K562 (cell line): Measurements from ENCODE around the gene XPC. TPM values are rescaled to one million over a fixed set of nuclear protein-coding genes. Genes with fewer than 3 reads are reported as not detected.

Experiments
- ATAC-seq: fragments of 200-7000 bp; cut with Tn5 transposase; 3 replicates; pipeline ENCODE4 v1.9.1; 2020; ENCODE audit warnings: moderate library complexity
- BruUV-seq: library from RNA; stranded (reverse); fragments of 400-500 nt; replicated peaks from 2 replicates; lab custom pipeline; 2021; lab: Mats Ljungman, UMichigan
- CTCF ChIA-PET: fragments of 300-600 bp; formaldehyde crosslinking; extraction: SDS; loops from one replicate; lab custom pipeline; 2021; ENCODE audit warnings: low intra/inter-chr PET ratio; lab: Yijun Ruan, JAX
- POLR2A ChIA-PET: fragments of 300-600, 350-650 bp; sonication (Branson Sonifier 250); formaldehyde crosslinking; extraction: SDS; loops from one replicate; lab custom pipeline; 2021; ENCODE audit warnings: antibody characterized with exemption, inconsistent platforms; lab: Yijun Ruan, JAX
- DNase-seq, 4 experiments: peaks; one replicate each; pipeline versions ENCODE4 v3.0.0 to v3.0.0-alpha.2; 2011 to 2018; ENCODE audit warnings: low spot score in 3 of 4, mixed read lengths in 3 of 4; ENCODE audit errors: extremely low read depth in 1 of 4
- FAIRE-seq: peaks from 2 replicates; lab custom pipeline; 2011; peaks lifted over from hg19 to GRCh38; lab: Jason Lieb, UNC
- H2AFZ ChIP-seq: 2 replicates; pipeline ENCODE4 v1.6.0; 2011; ENCODE audit warnings: low read depth, low read length, control low read depth, inconsistent platforms
- H3K27ac ChIP-seq: fragments of 200-600 bp; 3 replicates; pipeline ENCODE4 v1.8.0; 2011; ENCODE audit warnings: low read depth, mild to moderate bottlenecking, control low read depth, inconsistent platforms, low read length, moderate library complexity, mixed read lengths; ENCODE audit errors: extremely low read depth
- H3K27me3 ChIP-seq, 2 experiments: fragments of 300-600 bp in 1 of 2; 2 replicates in 1 of 2; 3 replicates in 1 of 2; pipeline versions ENCODE4 v1.6.0 to v1.8.0; 2011; ENCODE audit warnings: inconsistent platforms in 2 of 2, low read length in 2 of 2, mild to moderate bottlenecking in 1 of 2, mixed read lengths in 1 of 2, moderate library complexity in 1 of 2; ENCODE audit not compliant: control insufficient read depth in 2 of 2, insufficient read depth in 2 of 2
- H3K36me3 ChIP-seq: fragments of 300-600 bp; 3 replicates; pipeline ENCODE4 v1.8.0; 2011; ENCODE audit warnings: mild to moderate bottlenecking, low read length, inconsistent platforms; ENCODE audit not compliant: control insufficient read depth, insufficient read depth
- H3K4me1 ChIP-seq, 2 experiments: fragments of 200-600 bp in 1 of 2; replicated peaks in 1 of 2; 2 replicates in 1 of 2; 3 replicates in 1 of 2; pipeline versions ENCODE4 v1.5.1 to v1.8.0; 2011; ENCODE audit warnings: inconsistent platforms in 2 of 2, low read length in 2 of 2, mild to moderate bottlenecking in 1 of 2, mixed read lengths in 1 of 2, moderate library complexity in 1 of 2; ENCODE audit not compliant: control insufficient read depth in 2 of 2, insufficient read depth in 2 of 2
- H3K4me2 ChIP-seq: 2 replicates; pipeline ENCODE4 v1.6.1; 2011; ENCODE audit warnings: low read length, control low read depth, inconsistent platforms, mixed read lengths; ENCODE audit not compliant: insufficient read depth
- H3K4me3 ChIP-seq: fragments of 200-600 bp; sonication (generic), shearing (Covaris generic); 2 replicates; pipeline ENCODE4 v1.5.1; 2016; ENCODE audit warnings: control low read depth, inconsistent platforms
- H3K79me2 ChIP-seq: fragments of 200-600 bp; 3 replicates; pipeline ENCODE4 v1.8.0; 2011; ENCODE audit warnings: low read length, inconsistent platforms; ENCODE audit not compliant: control insufficient read depth, insufficient read depth
- H3K9ac ChIP-seq, 2 experiments: 2 replicates each; pipeline versions ENCODE4 v1.6.0 to v1.6.1; 2011; ENCODE audit warnings: low read depth in 2 of 2, low read length in 2 of 2, control low read depth in 1 of 2, inconsistent platforms in 1 of 2, mild to moderate bottlenecking in 1 of 2, mixed read lengths in 1 of 2; ENCODE audit not compliant: insufficient read depth in 1 of 2
- H3K9me1 ChIP-seq: one replicate; pipeline ENCODE4 v1.6.0; 2011; ENCODE audit warnings: inconsistent platforms, mild to moderate bottlenecking, low read length, moderate library complexity; ENCODE audit not compliant: control insufficient read depth, insufficient read depth
- H3K9me3 ChIP-seq: replicated peaks from 2 replicates; pipeline ENCODE4 v1.5.1; 2011; ENCODE audit warnings: low read depth, low read length, inconsistent platforms; ENCODE audit not compliant: control insufficient read depth, insufficient read depth
- H4K20me1 ChIP-seq: replicated peaks from 2 replicates; pipeline ENCODE4 v1.6.1; 2011; ENCODE audit warnings: low read length, inconsistent platforms, mixed read lengths; ENCODE audit not compliant: control insufficient read depth, insufficient read depth
- CGGBP1 ChIP-seq: fragments of 250-450 bp; sonication (Bioruptor Pico); IDR thresholded peaks from 2 replicates; pipeline ENCODE4 v1.9.0; 2021; ENCODE audit warnings: mild to moderate bottlenecking
- HDAC3 ChIP-seq: fragments of 450-650 bp; IDR thresholded peaks from 2 replicates; pipeline ENCODE4 v1.6.1; 2018; ENCODE audit warnings: borderline replicate concordance, mild to moderate bottlenecking, moderate library complexity; ENCODE audit not compliant: partially characterized antibody
- KAT2B ChIP-seq: IDR thresholded peaks from one replicate; pipeline ENCODE4 v1.6.1; 2012; ENCODE audit warnings: low read depth, mild to moderate bottlenecking, control low read depth, inconsistent platforms, low read length, moderate library complexity
- MITF ChIP-seq: IDR thresholded peaks from 2 replicates; pipeline ENCODE4 v1.6.1; 2014; ENCODE audit warnings: antibody characterized with exemption
- MXD1 ChIP-seq: fragments of 250-450 bp; sonication (Bioruptor Pico); IDR thresholded peaks from 2 replicates; pipeline ENCODE4 v1.8.0; 2021; ENCODE audit warnings: borderline replicate concordance, mild to moderate bottlenecking, moderate library complexity; ENCODE audit not compliant: poor library complexity, severe bottlenecking
- PRMT5 ChIP-seq: sonication (generic); formaldehyde crosslinking; IDR thresholded peaks from 2 replicates; pipeline ENCODE4 v1.5.0; 2020; ENCODE audit warnings: missing genetic modification reagents
- SIX5 ChIP-seq, 2 experiments: IDR thresholded peaks; 2 replicates each; pipeline ENCODE4 v1.6.1; 2011; ENCODE audit warnings: low read length in 2 of 2, borderline replicate concordance in 1 of 2, low read depth in 1 of 2, mild to moderate bottlenecking in 1 of 2, moderate library complexity in 1 of 2; ENCODE audit not compliant: insufficient read depth in 1 of 2
- TAF1 ChIP-seq: IDR thresholded peaks from 2 replicates; pipeline ENCODE4 v1.6.1; 2011; ENCODE audit warnings: mild to moderate bottlenecking, low read length, moderate library complexity; ENCODE audit not compliant: insufficient read depth, control insufficient read depth, severe bottlenecking; ENCODE audit errors: extremely low read depth
- TCF3 ChIP-seq: sonication (generic); formaldehyde crosslinking; IDR thresholded peaks from 2 replicates; pipeline ENCODE4 v1.4.0; 2020; ENCODE audit warnings: mild to moderate bottlenecking, missing genetic modification reagents
- ZNF121 ChIP-seq: sonication (generic); formaldehyde crosslinking; conservative IDR thresholded peaks from 2 replicates; pipeline ENCODE4 v1.8.0; 2022; ENCODE audit warnings: missing genetic modification reagents
- ZNF511 ChIP-seq: sonication (generic); formaldehyde crosslinking; IDR thresholded peaks from 2 replicates; pipeline ENCODE4 v1.8.0; 2022; ENCODE audit warnings: mild to moderate bottlenecking, missing genetic modification reagents
- ZZZ3 ChIP-seq: fragments of 450-650 bp; IDR thresholded peaks from 2 replicates; pipeline ENCODE4 v1.6.1; 2016; ENCODE audit warnings: antibody characterized with exemption, mild to moderate bottlenecking, moderate library complexity
- WGBS: fragments of 100-300 bp; shearing (Covaris generic); methylation state at CpG from one replicate; pipeline ENCODE4 v1.1.6; 2016; ENCODE audit warnings: low coverage, mixed read lengths; ENCODE audit not compliant: insufficient coverage; ENCODE audit errors: missing lambda C conversion rate; 5-methylcytosine and 5-hydroxymethylcytosine counted together
- in situ Hi-C: fragments of 300-500 bp; cut with MboI; formaldehyde crosslinking; loops from 4 replicates; pipeline ENCODE4 v1.15.0; 2018; ENCODE audit warnings: inconsistent platforms, mixed read lengths
- intact Hi-C: fragments of 100-400 bp; cut with micrococcal nuclease; formaldehyde crosslinking; loops from 2 replicates; pipeline ENCODE4 v1.14.2; 2022
- polyA plus RNA-seq, 8 experiments: library from polyadenylated mRNA; depleted of rRNA in 4 of 8; stranded (reverse) in 5 of 8; unstranded in 3 of 8; fragments of >200 nt; fragmentation: Nextera tagmentation in 2 of 8; fragmentation: Illumina TruSeq in 1 of 8; extraction: Ambion mirVana in 2 of 8; extraction: Trizol in 1 of 8; gene quantifications; 2 replicates each; pipeline versions ENCODE4 v1.2.1 to v1.2.3, GENCODE V29; 2011 to 2014; ENCODE audit warnings: inconsistent platforms in 1 of 8, missing spikeins in 1 of 8
- total RNA-seq, 7 experiments: library from RNA; depleted of rRNA in 6 of 7; stranded (reverse); fragments of >200 nt in 6 of 7; fragmentation: Illumina TruSeq in 2 of 7; extraction: Trizol in 2 of 7; gene quantifications; 2 replicates each; pipeline versions ENCODE4 v1.2.1 to v1.2.3, GENCODE V29; 2011 to 2021; ENCODE audit warnings: low replicate concordance in 1 of 7

The XPC gene
- total and polyA plus RNA-seq, 9 of the 15 experiments (the other 6 are each of a cell fraction or from before 2014, with no cell fraction given), result 3.8 to 54.7 (median 41.3) TPM

- TF ChIP-seq TAF1 (peak; percentile 95), CGGBP1 (CRISPR knock-in tag) (0 out of 2 replicates have a peak, but pooled peaks have one; percentile 78), ZNF121 (CRISPR knock-in tag) (no peak), HDAC3 (peak; percentile 63)
Observed at GRCh38 chr3:14178247-14179113, at the start of gene XPC, which contains the start of gene LSM3 (continued).

- Histone ChIP-seq H3K9me3 (peaks cover 2% of the 10 kb centered on the region; the same call in 1 of the 2 replicates), H3K27me3 (no peaks in the 10 kb centered on the region), H3K4me1 (peaks cover 30 to 64% of the 10 kb centered on the region in 2 experiments), H3K79me2 (no peaks in the 10 kb centered on the region), H3K4me3 (no peak overlapping the region), H2AFZ (no peak overlapping the region), H3K4me2 (no peak overlapping the region), H4K20me1 (no peaks in the 10 kb centered on the region), H3K9me1 (no peaks in the 10 kb centered on the region), H3K27ac (no peak overlapping the region), H3K36me3 (no peaks in the 10 kb centered on the region; the same call in 2 of the 3 replicates), H3K9ac (no peak overlapping the region)
- ATAC-seq (no peak), FAIRE-seq (no peak), DNase-seq (no peak)
- no TSS peak for BruUV-seq
- ChIA-PET POLR2A (interaction anchor here (0.6 kb wide), 1 partner anchor 9 kb away, joined by 3 read pairs; no protein-coding TSS in a partner anchor), CTCF (no interaction called here)
- in situ Hi-C loops, result no loop called here
- WGBS, result 71% methylated on average over 1 of the region's 1 CpG
- no peak for TF ChIP-seq ZZZ3
- no peak for TF ChIP-seq TCF3 (CRISPR knock-in tag)
- TF ChIP-seq ZNF511 (CRISPR knock-in tag), result no peak
- no peak for TF ChIP-seq SIX5 (IDR thresholded peaks at IDR 0.05; ENCODE audit: borderline replicate concordance in 1 of 2, insufficient read depth in 1 of 2, low read depth in 1 of 2, low read length in 2 of 2)
- no peak for TF ChIP-seq MXD1 (CRISPR knock-in tag)
- no peak for TF ChIP-seq MITF
- TF ChIP-seq PRMT5 (CRISPR knock-in tag), result no peak
- TF ChIP-seq KAT2B, result no peak
- intact Hi-C loops, result no loop called here
Observed at GRCh38 chr3:14227856-14228255, 49.5 kb upstream of the XPC start.
